ENCODE results near the gene JUND.
"Not testable (repeated sequence)": the region's sequence is repeated elsewhere in the genome, so short reads cannot be mapped to it uniquely, and the experiment has no call there.

JUND gene

DNA sequence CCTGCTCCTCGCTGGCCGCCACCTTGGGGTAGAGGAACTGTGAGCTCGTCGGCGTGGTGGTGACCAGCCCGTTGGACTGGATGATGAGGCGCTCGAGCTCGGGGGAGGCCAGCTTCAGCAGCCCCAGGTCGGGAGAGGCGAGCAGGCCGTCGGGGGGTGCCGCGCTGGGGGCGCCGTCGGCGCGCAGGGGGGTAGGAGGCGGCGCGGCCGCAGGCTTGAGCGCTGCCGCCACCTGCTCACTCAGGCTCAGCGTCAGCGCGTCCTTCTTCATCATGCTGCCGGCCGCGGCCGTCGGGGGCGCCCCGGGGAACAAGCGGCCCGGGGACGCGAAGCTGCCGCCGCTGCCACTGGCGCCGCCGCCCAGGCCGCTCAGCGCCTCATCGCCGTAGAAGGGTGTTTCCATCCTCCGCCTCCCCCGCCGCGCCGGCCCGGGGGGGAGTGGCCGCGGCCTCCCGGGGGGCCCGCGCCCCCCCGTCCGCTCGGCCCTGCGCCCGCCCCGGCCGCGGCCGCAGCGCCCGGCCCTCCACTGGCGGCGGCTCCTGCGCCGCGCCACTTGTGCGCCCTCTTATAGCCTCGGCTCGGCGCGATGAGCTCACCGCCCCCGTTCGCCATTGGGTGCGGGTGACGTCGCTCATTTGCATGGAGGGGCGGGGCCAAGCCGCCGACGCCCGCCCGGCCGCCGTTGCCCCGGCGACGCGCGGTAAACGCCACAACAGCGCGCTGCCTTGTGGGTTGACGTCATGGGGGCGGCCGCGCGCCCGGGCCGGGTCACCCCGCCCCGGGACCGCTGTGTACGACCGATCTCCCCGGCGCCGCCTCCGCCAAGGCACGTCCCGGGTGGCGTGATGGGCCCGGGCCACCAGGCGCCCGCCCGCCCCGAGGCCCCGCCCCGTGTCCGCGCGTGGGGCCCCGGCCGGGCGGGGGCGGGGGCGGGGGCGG, at the start of gene JUND:
TSS of gene JUND (minus strand) at position 541 of the 939 bp plus-strand sequence. CDS start at position 403, 138 bp downstream.
- peak; percentile 93 to 94 for DNase-seq

DNA sequence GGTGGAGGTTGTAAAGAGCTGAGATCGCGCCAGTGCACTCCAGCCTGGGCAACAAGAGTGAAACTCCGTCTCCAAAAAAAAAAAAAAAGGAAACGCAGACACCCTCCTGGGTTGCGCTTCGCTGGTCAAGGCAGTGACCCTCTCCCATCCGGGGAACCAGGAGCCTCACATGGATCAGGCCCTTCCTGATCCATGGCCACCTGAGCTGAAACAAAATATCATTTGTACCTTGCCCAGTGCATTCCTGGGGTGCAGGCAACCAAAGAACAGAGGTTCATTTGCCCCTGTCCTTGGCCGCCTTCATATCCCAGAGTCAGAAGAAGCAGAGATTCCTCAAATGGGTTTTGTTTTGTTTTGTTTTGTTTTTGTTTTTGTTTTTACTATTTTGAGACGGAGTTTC, 49.4 kb upstream of the JUND start:
- no peak for DNase-seq

DNA sequence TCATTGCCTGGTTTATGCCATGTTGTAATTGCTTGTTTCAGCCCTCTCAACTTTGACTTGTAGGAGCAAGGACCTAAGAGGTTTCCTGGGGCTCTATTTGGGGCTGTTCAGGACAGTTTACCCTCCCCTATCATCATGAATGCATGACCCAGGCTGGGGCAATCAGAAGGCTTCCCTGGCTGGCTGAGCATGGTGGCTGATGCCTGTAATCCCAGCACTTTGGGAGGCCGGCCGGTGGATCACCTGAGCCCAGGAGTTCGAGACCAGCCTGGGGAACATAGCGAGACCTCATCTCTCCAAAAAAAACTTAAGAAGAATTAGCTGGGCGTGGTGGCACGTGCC, 47.6 kb upstream of the JUND start:
- no peak for DNase-seq

DNA sequence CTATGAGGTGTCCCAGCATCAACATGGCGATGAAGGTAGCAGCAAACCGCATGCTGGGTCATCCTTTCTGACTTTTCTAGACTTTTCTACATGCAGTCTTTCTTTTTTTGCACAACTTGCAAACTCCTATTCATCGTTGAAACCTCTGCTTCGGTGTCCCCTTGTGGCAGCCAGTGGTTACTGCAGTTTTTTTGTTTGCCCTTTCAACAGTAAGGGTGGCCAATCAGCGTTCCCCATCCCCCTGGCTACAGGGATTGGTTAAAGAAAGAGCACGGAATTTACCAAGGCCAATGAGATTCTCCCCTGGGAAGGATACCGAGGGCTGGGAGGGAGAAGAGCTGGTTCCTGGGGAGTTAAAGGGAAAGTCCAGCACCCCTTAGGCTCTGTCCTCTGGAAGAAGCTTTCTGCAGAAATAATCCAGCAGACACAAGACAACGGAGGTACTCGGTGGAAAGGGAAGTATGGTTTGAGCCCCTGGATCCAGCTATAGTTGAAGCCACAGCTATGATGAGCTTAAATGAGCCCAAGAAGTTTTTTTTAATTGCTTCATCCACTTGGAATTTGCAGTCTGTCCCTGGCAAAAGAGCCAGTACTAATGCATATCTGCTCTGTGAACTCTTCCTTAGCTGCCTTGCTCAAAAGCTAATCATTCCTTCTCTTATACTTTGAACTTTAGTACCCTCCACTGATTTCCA, 47.1 kb upstream of the JUND start:
- peak; percentile 99 for DNase-seq

DNA sequence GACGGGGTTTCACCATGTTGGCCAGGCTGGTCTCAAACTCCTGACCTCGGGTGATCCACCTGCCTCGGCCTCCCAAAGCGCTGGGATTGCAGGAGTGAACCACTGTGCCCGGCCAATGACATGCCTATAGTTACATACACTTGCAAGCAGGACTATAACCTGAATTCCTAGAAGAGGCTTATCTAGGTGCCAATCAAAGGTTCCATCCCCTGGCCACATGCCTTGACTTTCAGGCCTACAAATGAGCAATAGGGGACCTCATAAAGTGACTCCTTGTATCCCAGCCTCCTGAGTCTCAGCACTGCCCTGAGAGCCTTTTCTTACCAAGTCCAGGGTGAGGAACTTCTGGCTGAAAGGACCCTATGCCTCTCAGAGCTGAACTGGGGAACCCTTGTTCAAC, 45.4 kb upstream of the JUND start:
- no peak for DNase-seq

DNA sequence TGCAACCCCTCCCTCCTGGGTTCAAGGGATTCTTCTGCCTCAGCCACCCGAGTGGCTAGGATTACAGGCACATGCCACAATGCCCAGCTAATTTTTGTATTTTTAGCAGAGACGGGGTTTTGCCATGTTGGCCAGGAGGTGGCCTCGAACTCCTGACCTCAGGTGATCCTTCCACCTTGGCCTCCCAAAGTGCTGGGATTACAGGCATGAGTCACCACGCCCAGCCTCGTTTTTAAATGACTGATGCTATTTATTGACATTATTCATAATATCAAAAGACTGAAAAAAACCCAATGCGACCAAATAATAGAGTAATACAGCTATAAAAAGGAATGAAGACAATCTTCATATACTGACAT, 42.9 kb upstream of the JUND start:
- DNase-seq = not testable (repeated sequence)

DNA sequence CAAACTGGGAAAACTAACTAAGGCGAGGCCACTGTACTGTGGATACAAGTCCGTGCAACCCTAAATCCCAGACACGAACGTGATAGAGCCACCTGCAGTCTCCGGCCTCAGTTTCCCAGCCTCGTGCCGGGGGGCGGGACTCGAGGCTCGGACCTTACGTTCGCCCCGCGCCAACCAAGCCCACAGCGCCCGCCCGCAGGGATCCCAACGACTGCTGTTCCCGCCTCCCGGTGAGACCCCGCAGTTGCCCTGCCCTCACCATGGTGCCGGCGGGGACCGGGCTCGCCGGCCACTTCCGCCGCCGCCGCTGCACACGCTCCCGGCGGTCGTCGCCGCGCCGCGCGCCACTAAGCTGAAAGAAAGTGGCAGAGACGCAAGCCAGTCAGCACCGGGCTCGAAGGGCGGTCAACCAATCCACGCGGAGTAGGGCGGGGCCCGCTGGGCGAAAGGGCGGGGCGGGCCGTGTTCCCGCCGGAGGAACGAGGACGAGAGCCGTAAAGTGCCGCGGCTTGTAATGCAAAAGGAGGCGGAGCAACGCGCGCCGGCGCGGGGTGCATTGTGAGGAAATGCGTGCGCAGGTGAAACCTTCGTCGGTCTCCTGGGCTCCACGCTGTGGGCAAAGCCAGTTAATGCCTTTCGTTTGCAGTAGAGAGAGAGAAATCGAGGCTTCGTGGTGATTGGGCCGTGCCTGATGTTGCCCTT, 41.5 kb upstream of the JUND start, which contains the start of gene LSM4:
TSS of gene LSM4 (minus strand) at position 318 of the 702 bp plus-strand sequence. CDS start at position 262, 56 bp downstream.
- DNase-seq = peak; percentile 95 to 98

DNA sequence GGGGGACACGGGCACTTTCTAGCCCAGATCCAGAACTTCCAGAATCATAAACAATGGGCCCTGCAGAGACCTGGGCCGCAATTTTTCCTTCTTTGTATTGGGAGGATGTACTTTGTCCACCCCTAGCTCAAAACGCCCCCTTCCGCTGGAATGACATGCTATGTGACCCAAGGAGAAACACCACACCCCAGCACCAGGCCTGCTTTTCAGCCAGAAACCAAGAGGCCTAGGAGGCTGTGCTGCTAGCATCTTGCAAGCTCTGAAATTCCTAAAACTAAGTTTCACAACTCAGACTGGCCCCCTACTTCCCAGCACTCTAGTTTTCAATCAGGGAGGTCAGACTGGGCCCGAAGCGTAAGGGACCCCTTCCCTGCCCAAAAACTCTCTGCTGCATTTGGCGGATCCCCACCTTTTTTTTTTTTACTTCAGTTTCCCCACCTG, 40.9 kb upstream of the JUND start:
- DNase-seq = peak; percentile 14 to 32

DNA sequence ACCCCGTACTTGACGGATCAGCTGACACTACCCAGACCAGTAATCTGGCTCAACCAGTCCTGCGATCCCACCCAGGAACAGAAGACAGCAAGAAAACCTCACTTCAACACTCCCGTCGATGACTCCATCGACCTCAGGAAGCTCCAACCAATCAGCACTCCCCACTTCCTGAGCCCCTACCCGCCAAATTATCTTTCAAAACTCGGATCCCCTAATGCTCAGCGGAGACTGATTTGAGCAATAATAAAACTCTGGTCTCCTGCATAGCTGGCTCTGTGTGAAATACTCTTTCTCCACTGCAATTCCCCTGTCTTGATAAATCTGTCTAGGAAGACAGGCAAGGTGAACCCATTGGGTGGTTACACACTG, 40.3 kb upstream of the JUND start:
- DNase-seq = peak; percentile 29 to 34

DNA sequence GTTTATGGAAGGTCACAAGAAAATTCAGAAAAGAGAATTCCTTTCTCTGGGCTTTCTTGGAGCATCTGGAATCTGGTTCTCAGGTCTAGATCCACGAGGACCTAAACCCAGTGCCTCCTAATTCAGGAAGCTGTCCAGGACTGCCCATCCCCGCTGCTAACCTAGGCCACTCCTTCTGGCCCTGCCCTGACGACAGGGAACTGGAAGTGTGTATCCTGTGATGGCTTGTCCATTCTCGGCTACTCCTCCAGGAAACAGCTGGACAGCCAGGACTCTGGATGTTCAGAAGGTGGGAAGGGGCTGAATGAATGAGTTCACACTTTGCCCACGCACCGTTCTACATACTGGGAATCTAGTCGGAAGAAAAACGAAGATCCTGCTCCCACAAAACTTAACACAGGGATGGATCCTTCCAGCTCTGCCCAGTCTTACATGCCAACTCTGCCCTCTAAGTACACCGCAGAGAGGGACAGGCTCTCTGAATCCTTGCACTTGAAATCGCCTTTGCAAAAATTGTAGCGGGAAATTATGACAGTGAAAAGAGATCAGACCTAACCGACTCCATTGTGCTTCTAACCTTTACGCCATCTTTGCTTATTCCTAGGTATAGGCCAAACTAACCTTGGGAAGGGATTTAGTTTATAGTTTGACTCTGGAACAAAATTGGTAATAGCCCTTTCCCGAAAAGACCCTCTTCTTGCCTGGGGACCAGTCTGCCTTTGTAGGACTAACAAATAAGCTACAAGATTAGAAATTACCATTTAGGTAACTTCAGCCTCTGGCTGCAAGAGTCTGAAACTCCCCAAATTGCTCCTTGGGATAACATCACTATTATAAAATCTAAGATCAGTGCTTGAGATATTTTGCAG, 39.7 kb upstream of the JUND start:
- DNase-seq = no peak

DNA sequence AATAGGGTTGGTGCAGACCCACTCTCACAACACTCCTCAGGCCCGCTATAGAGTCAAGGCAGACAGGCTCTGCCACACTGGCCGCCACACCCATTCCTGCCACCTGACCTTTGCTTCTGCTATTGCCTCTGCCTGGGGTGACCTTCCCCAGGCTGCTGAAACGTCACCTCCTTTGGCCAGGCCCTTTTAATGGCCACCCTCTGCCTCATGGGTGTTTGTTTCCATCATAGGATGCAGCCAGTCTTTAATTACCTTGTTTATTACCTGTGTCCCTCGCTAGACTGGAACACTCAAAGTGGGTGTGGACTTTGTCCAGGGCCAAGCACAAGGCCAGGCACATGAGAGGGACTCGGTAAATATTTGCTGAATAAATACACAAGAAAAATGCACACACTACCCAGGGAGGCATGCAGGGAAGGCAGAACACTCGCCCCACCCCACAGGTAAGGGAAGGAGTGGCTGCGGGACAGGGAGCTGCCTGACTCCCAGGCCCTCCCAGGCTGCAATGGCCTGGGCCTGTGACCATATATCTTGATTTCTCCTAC, 38.2 kb upstream of the JUND start:
- no peak for DNase-seq

DNA sequence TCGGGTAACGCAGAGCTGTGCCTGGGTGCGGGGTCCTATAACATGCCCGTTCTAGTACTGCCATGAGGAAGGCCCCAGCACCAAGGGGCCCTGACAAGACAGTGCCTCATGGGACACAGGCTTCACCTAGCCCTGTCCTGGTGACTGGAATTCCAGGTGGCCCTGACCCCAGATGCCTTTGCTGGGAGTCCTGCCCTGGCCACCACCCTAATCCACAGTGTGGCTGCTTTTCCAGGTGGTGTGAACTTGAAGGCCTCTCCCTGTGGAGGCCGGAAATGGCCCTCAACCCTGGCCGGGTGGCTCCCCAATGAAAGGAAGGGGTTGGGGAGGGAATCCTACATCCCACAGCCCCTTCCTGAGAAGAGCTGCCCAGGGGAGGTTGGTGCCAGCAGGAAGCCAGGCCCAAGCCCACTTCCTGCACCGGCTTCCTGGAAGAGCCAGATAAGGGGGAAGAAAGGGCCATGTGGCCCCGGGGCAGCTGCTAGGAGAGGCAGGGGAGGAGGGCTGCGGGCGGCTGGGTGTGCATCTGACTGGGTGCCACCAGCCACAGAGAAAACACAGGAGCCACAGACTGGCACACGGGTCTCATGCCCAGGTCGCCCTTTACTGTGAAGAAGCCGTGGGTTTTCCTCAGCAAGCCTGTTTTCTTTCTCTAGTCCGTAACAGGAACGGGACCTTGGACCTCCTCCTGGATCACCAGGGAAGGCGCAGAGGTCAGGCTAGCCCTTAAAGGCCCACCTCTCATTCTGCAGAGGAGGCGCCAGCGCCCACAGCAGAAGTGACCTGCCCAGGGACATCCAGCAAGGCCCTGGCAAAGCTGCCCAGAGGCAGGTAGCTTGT, 36.8 kb upstream of the JUND start:
- DNase-seq = peak; percentile 76 to 83

DNA sequence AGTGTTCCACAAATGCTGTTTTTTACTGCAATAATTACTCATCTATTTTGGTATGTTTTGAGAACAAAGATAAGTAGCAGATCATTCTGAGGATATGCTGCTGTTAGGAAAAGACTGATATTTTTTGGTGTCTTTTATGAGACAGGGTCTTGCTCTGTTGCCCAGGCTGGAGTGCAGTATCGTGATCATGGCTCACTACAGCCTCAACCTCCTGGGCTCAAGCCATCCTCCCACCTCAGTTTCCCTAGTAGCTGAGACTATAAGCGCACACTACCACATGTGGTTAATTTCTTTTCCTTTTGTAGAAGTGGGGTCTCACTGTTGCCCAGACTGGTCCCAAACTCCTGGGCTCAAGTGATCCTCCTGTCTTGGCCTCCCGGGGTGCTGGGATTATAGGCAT, 32.0 kb upstream of the JUND start:
- no peak for DNase-seq

DNA sequence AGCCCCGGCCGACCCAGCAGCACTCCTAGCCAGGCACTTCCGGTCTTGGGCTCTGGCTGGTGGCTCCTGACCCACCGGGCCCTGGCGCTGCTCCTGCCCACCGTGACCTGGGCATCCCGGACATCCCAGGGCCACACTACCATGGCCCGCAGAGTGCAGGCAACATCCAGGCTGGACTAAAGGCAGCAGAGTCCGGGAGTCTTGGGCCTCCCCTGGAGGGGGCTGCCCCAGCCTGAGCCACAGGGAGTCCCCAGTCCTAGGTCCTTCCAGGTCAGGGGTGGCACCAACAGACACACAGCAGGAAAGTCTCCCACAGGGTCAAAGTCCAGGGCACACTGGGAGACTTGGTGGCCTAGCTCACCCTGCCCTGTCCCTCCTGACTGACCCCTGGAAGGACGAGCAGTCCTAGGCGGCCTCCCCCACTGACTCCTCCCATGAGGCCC, 30.7 kb upstream of the JUND start:
- DNase-seq = no peak

DNA sequence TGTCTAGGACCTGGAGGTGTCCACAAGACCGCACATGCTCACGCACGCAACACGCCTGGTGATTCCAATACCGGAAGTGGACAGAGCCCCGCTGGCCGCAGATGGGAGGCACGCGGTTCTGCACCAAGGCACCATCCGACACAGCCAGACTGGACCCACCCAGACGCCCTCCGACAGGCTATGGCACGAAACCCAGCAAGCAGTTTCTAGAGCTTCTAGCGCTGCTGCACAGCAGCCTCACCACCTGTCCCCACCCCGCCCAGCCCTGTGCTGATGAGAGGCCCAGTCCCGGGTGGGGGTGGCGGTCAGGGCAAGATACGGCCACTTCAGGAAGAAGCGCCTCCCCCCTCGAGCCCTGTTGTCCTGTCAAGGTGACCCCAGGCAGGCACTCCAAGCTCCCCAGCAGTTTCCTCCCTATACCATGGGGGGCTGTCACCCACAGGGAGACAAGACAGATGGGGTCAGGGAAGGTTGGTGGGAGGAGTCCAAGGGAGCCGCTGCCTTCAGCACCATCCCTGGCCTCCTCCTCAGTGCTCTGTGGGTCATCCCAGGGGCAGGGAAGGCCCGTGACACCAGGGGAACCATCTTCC, 30.2 kb upstream of the JUND start:
- DNase-seq = no peak

DNA sequence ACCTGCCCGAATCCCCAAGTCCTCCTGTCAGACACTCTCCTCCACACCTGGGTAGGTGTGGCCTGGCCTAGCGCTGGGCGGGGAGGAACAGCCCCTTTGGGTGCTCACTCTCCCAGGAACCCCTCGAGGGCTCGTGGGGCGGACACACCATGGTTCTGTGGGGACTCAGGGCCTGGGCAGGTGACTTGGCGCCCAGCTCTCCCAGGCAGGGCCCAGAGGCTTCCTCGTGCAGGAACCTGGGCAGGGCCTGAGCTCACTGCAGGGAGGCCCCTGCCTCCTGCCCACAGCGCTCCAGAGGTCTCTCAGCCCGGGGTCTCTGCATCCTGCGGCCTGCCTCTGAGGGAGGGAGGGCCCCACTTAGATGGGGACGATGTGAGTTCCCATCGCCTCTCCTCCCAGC, 29.5 kb upstream of the JUND start:
- DNase-seq = no peak

DNA sequence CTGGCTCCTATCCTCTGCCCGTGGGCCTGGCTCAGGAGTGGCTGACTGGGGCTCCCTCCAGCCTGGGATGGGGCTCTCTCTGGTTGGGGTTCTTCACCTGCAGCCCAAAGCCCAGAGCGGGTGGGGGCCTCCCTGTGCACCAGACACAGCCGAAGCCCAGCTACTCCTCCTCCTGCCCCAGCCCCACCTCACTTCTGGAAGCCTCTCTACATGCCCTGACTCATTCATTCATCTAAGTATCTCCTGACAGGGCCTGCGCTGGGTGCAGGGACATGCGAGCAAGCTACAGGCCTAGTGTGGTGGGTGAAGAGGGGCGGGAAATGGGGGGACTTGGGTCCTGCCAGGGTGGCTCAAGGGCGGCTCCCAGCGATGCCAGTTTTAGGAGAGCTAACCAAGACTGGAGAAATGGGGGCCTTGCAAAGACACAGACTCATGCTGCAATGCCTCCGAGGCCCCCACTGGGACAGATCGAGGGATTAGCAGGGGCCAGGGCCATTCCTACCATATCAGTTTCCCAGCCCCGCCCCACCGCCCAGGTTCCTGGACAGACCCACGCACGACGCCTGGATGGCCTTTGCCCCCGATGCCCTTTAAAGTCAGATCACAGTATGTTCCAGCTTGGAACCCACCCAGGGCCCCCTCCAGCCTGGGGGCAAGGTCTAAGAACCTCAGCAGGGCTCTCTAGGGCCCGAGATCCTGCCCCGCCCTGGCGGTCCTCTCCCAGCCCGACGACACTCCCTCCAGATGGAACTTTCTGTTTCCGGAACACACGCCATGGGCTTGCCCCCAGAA, 28.9 kb upstream of the JUND start:
- no peak for DNase-seq

DNA sequence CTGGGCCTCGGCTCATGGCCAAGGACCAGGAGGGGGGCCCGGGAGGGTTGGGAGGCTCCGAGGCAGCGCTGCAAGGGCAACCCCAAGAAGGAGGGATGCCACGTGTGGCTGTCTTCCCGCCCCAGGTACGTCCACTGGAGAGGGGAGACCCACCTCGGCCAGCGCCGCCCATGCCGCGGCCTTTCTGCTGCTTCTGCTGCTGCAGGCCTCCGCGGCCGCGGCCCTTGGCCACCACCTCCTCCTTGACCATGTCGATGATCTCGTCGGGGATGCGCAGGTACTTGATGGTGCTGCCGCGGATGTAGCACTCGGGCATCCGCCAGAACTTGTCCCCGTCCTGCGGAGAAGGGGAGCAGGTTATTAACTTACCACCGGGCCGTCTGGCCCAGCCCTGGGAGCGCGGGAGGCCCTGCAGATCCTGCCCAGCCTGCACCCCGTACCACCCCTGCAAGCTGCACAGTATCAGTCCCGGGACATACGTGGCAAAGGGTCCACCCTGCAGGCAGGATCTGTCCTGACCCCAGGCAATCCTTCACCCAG, 28.2 kb upstream of the JUND start:
- no peak for DNase-seq

DNA sequence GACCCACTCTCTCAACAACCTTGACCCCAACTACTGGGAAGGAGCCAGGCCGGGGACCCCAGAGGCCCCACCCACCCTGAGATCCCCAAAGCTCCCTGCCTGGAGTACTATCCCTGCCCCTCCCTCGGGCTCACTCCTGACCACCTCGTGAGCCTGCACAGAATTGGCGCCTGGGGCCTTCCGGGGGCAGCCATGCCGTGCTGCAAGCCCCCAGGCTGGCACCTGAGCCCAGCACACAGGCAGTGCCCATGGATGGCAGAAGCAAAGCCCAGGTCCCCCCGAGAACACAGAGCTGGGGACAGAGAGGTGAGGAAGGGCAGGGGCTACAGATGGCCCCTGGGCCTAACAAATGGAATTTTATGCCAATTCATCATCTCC, 27.5 kb upstream of the JUND start:
- no peak for DNase-seq

Data from Kasumi-1 (cell line).